NCI-H446 (cell line): ENCODE data around the gene FBXW8.

Source experiments
- DNase-seq, 2 experiments: peaks; one replicate each; lab custom pipeline; 2025; lab: John Stamatoyannopoulos, UW

FBXW8 gene

GRCh38 chr12:117037289-117038022 is 126.7 kb downstream of the FBXW8 start:
- no peak for DNase-seq

GRCh38 chr12:117038023-117038680 is 127.4 kb downstream of the FBXW8 start:
- no peak for DNase-seq

- no peak for DNase-seq
Observed at GRCh38 chr12:117038919-117039318, 128.2 kb downstream of the FBXW8 start.

- DNase-seq = no peak
Observed at GRCh38 chr12:117039891-117040309, 129.2 kb downstream of the FBXW8 start.

GRCh38 chr12:117040496-117040895 is 129.7 kb downstream of the FBXW8 start:
- no peak for DNase-seq

- no peak for DNase-seq
Observed at GRCh38 chr12:117041798-117042170, 131.0 kb downstream of the FBXW8 start.

GRCh38 chr12:117042171-117042842 is 131.6 kb downstream of the FBXW8 start:
- no peak for DNase-seq

- DNase-seq = no peak
Observed at GRCh38 chr12:117042862-117043261, 132.1 kb downstream of the FBXW8 start.

- no peak for DNase-seq
Observed at GRCh38 chr12:117044311-117044710, 133.6 kb downstream of the FBXW8 start.

- no peak for DNase-seq
Observed at GRCh38 chr12:117044790-117045159, 134.0 kb downstream of the FBXW8 start.

- DNase-seq = no peak
Observed at GRCh38 chr12:117045160-117046010, 134.6 kb downstream of the FBXW8 start.

GRCh38 chr12:117046011-117046369 is 135.2 kb downstream of the FBXW8 start:
- DNase-seq = no peak

- DNase-seq = no peak
Observed at GRCh38 chr12:117046425-117046824, 135.7 kb downstream of the FBXW8 start.

- DNase-seq = no peak
Observed at GRCh38 chr12:117046861-117047530, 136.2 kb downstream of the FBXW8 start.

GRCh38 chr12:117047810-117048584 is 137.2 kb downstream of the FBXW8 start:
- no peak for DNase-seq

GRCh38 chr12:117048585-117048904 is 137.8 kb downstream of the FBXW8 start:
- no peak for DNase-seq

GRCh38 chr12:117049295-117049694 is 138.5 kb downstream of the FBXW8 start:
- no peak for DNase-seq

GRCh38 chr12:117050060-117050459 is 139.3 kb downstream of the FBXW8 start:
- peak in 1 of 2 experiments; percentile 24 for DNase-seq

- no peak for DNase-seq
Observed at GRCh38 chr12:117051380-117051779, 140.6 kb downstream of the FBXW8 start.

GRCh38 chr12:117052386-117053049 is 141.8 kb downstream of the FBXW8 start:
- no peak for DNase-seq

GRCh38 chr12:117053050-117053400 is 142.3 kb downstream of the FBXW8 start:
- no peak for DNase-seq
